SU-DHL-6 (cell line): ENCODE results near the gene ARHGAP26.

Experiments
- CTCF ChIP-seq: fragments of 200-600 bp; sonication (generic); IDR thresholded peaks from one replicate; pipeline ENCODE4 v1.5.1; 2017; ENCODE audit warnings: antibody characterized with exemption, mild to moderate bottlenecking, low read length, moderate library complexity; ENCODE audit not compliant: insufficient read depth, poor library complexity, severe bottlenecking
- EZH2phosphoT487 ChIP-seq: fragments of 200-600 bp; sonication (generic), shearing (Covaris generic); conservative IDR thresholded peaks from 2 replicates; pipeline ENCODE4 v1.6.1; 2018; ENCODE audit warnings: mild to moderate bottlenecking, antibody characterized with exemption, low read length, moderate library complexity, mixed read lengths

GRCh38 chr5:142836048-142836447, 65.9 kb downstream of the ARHGAP26 start:
- TF ChIP-seq EZH2phosphoT487, result no peak
- TF ChIP-seq CTCF, result no peak
